Kasumi-1 (cell line): ENCODE measurements around the gene EEF1A2.

Experiments used
- DNase-seq, 2 experiments: peaks; one replicate each; lab custom pipeline; 2025; lab: John Stamatoyannopoulos, UW

Gene EEF1A2

GRCh38 chr20:63452341-63452740 lies 46.5 kb downstream of the EEF1A2 start:
- DNase-seq, result no peak

- DNase-seq, result no peak
Observed at GRCh38 chr20:63451821-63452220, 47.1 kb downstream of the EEF1A2 start.

GRCh38 chr20:63449796-63450730 lies 48.8 kb downstream of the EEF1A2 start:
- DNase-seq, result no peak

GRCh38 chr20:63449025-63449424 lies 49.9 kb downstream of the EEF1A2 start:
- DNase-seq, result no peak

- DNase-seq, result no peak
Observed at GRCh38 chr20:63448031-63448430, 50.9 kb downstream of the EEF1A2 start.

GRCh38 chr20:63447320-63447719 lies 51.6 kb downstream of the EEF1A2 start:
- DNase-seq, result no peak

- DNase-seq, result no peak
Observed at GRCh38 chr20:63446216-63447024, 52.5 kb downstream of the EEF1A2 start.

- no peak for DNase-seq
Observed at GRCh38 chr20:63445075-63445734, 53.7 kb downstream of the EEF1A2 start.

GRCh38 chr20:63444548-63444947 lies 54.3 kb downstream of the EEF1A2 start:
- no peak for DNase-seq

- no peak for DNase-seq
Observed at GRCh38 chr20:63443606-63444395, 55.1 kb downstream of the EEF1A2 start.

GRCh38 chr20:63442100-63442493 lies 56.8 kb downstream of the EEF1A2 start:
- peak; percentile 18 to 42 for DNase-seq

- peak; percentile 50 to 56 for DNase-seq
Observed at GRCh38 chr20:63441136-63442099, 57.5 kb downstream of the EEF1A2 start.

GRCh38 chr20:63440366-63440955 lies 58.4 kb downstream of the EEF1A2 start:
- DNase-seq, result no peak

GRCh38 chr20:63439866-63440265 lies 59.0 kb downstream of the EEF1A2 start:
- no peak for DNase-seq

- DNase-seq, result no peak
Observed at GRCh38 chr20:63438121-63438520, 60.8 kb downstream of the EEF1A2 start.
